ENCODE data around the gene ZNF134.
A peak's percentile ranks its signal among the peaks of the same experiment; 100 is the strongest.

The ZNF134 gene

GRCh38 chr19:57613941-57614743 is at the start of gene ZNF134:
Gene ZNF134, plus strand, starts transcription at chr19:57614242. Its CDS starts 5,227 bp downstream, at chr19:57619469.
- DNase-seq (ENCODE audit: low read depth in 2 of 2): peak; percentile 77 to 85

GRCh38 chr19:57566396-57567265 is 47.4 kb upstream of the ZNF134 start:
- no peak for DNase-seq (ENCODE audit: low read depth in 2 of 2)

GRCh38 chr19:57570707-57571106 is 43.3 kb upstream of the ZNF134 start:
- no peak for DNase-seq (ENCODE audit: low read depth in 2 of 2)

GRCh38 chr19:57572415-57572947 is 41.6 kb upstream of the ZNF134 start:
- no peak for DNase-seq (ENCODE audit: low read depth in 2 of 2)

GRCh38 chr19:57576661-57577060 is 37.4 kb upstream of the ZNF134 start:
- DNase-seq (ENCODE audit: low read depth in 2 of 2): no peak

- peak; percentile 87 to 95 for DNase-seq (ENCODE audit: low read depth in 2 of 2)
Observed at GRCh38 chr19:57578487-57579205, 35.4 kb upstream of the ZNF134 start, which contains the start of gene ZNF416. Gene ZNF416, minus strand, starts transcription at chr19:57578911. Its CDS starts 207 bp downstream, at chr19:57578704.

- no peak for DNase-seq (ENCODE audit: low read depth in 2 of 2)
Observed at GRCh38 chr19:57583104-57583520, 30.9 kb upstream of the ZNF134 start.

- peak; percentile 78 to 84 for DNase-seq (ENCODE audit: low read depth in 2 of 2)
Observed at GRCh38 chr19:57583521-57584416, 30.3 kb upstream of the ZNF134 start, which contains the start of gene ZIK1. Gene ZIK1, plus strand, starts transcription at chr19:57584145. Its CDS starts 212 bp downstream, at chr19:57584357.

- no peak for DNase-seq (ENCODE audit: low read depth in 2 of 2)
Observed at GRCh38 chr19:57587529-57587928, 26.5 kb upstream of the ZNF134 start.

- no peak for DNase-seq (ENCODE audit: low read depth in 2 of 2)
Observed at GRCh38 chr19:57599377-57599760, 14.7 kb upstream of the ZNF134 start.

GRCh38 chr19:57599761-57600383 is 14.2 kb upstream of the ZNF134 start, which contains the start of gene ZNF530:
Gene ZNF530, plus strand, starts transcription at chr19:57599885. Its CDS starts 4,461 bp downstream, at chr19:57604346.
- peak; percentile 72 to 76 for DNase-seq (ENCODE audit: low read depth in 2 of 2)

- DNase-seq (ENCODE audit: low read depth in 2 of 2): no peak
Observed at GRCh38 chr19:57606931-57607330, 7.1 kb upstream of the ZNF134 start.

GRCh38 chr19:57611113-57611512 is 2.9 kb upstream of the ZNF134 start:
- DNase-seq (ENCODE audit: low read depth in 2 of 2): no peak

GRCh38 chr19:57615346-57615745 is 1.3 kb downstream of the ZNF134 start:
- DNase-seq (ENCODE audit: low read depth in 2 of 2): no peak

GRCh38 chr19:57620673-57621348 is 6.8 kb downstream of the ZNF134 start:
- DNase-seq (ENCODE audit: low read depth in 2 of 2): no peak

- DNase-seq (ENCODE audit: low read depth in 2 of 2): no peak
Observed at GRCh38 chr19:57623091-57623490, 9.0 kb downstream of the ZNF134 start.

GRCh38 chr19:57632987-57633831 is 19.2 kb downstream of the ZNF134 start, which contains the start of gene ZNF211:
Gene ZNF211, plus strand, starts transcription at chr19:57633168. Its CDS starts 179 bp downstream, at chr19:57633347.
- peak; percentile 74 to 78 for DNase-seq (ENCODE audit: low read depth in 2 of 2)

- no peak for DNase-seq (ENCODE audit: low read depth in 2 of 2)
Observed at GRCh38 chr19:57633832-57634131, 19.7 kb downstream of the ZNF134 start.
